HCT116 (cell line): ENCODE measurements around the gene RBM47. TPM values are rescaled to one million over a fixed set of nuclear protein-coding genes. Genes with fewer than 3 reads are reported as not detected.

Source experiments
- ATAC-seq: fragments of 200-7000 bp; cut with Tn5 transposase; 2 replicates; pipeline ENCODE4 v1.9.1; 2020; ENCODE audit warnings: mild to moderate bottlenecking, moderate library complexity
- BruUV-seq: library from RNA; stranded (reverse); fragments of 400-500 nt; replicated peaks from 2 replicates; lab custom pipeline; 2021; lab: Mats Ljungman, UMichigan
- CTCF ChIA-PET: fragments of 300-600 bp; sonication (Branson Sonifier 250); formaldehyde crosslinking; loops from one replicate; lab custom pipeline; 2021; ENCODE audit warnings: antibody characterized with exemption; lab: Charles Lee
- POLR2A ChIA-PET: fragments of 300-600, 350-600 bp; sonication (Branson Sonifier 250); formaldehyde crosslinking; loops from one replicate; lab custom pipeline; 2021; ENCODE audit warnings: antibody characterized with exemption; lab: Charles Lee
- RAD21 ChIA-PET, 2 experiments: fragments of 300-600 bp; sonication (Branson Sonifier 250); formaldehyde crosslinking; loops; one replicate each; lab custom pipeline; 2023; ENCODE audit warnings: low total read pairs in 2 of 2; ENCODE audit not compliant: uncharacterized antibody in 2 of 2, unreplicated experiment in 2 of 2, low non-redundant PET in 1 of 2; lab: Charles Lee
- DNase-seq: peaks from one replicate; pipeline ENCODE4 v3.0.0-alpha.2; 2010; ENCODE audit warnings: low read depth, low spot score
- H2AFZ ChIP-seq: fragments of 200-600 bp; shearing (Covaris generic), sonication (generic); 2 replicates; pipeline ENCODE4 v1.6.1; 2017; ENCODE audit warnings: low read depth, mixed run types, mixed read lengths, antibody characterized with exemption, low read length; ENCODE audit not compliant: poor library complexity, severe bottlenecking
- H3K27ac ChIP-seq: 2 replicates; pipeline ENCODE4 v1.5.1; 2012; ENCODE audit warnings: low read depth, low read length
- H3K27me3 ChIP-seq: fragments of 200-600 bp; sonication (generic); 2 replicates; pipeline ENCODE4 v1.6.1; 2016; ENCODE audit warnings: mixed run types, low read length, mixed read lengths; ENCODE audit not compliant: insufficient read depth
- H3K36me3 ChIP-seq, 2 experiments: fragments of 200-500 bp in 1 of 2; fragments of 200-600 bp in 1 of 2; sonication (Bioruptor generic) in 1 of 2; sonication (generic) in 1 of 2; 2 replicates each; pipeline versions ENCODE4 v1.5.1 to v1.6.1; 2014 to 2016; ENCODE audit warnings: low read length in 2 of 2, inconsistent platforms in 1 of 2, mixed read lengths in 1 of 2, mixed run types in 1 of 2; ENCODE audit not compliant: insufficient read depth in 2 of 2, control insufficient read depth in 1 of 2
- H3K4me1 ChIP-seq, 2 experiments: fragments of 200-600 bp in 1 of 2; sonication (generic) in 1 of 2; 2 replicates each; pipeline versions ENCODE4 v1.5.1 to v1.6.1; 2012 to 2017; ENCODE audit warnings: low read length in 2 of 2, inconsistent platforms in 1 of 2, mild to moderate bottlenecking in 1 of 2, mixed read lengths in 1 of 2, mixed run types in 1 of 2, moderate library complexity in 1 of 2; ENCODE audit not compliant: insufficient read depth in 2 of 2, control insufficient read depth in 1 of 2
- H3K4me2 ChIP-seq: fragments of 200-600 bp; sonication (generic); 2 replicates; pipeline ENCODE4 v1.6.1; 2017; ENCODE audit warnings: mixed run types, low read length, mixed read lengths
- H3K4me3 ChIP-seq, 2 experiments: fragments of 200-600 bp in 1 of 2; sonication (generic) in 1 of 2; replicated peaks in 1 of 2; 2 replicates each; pipeline ENCODE4 v1.5.1; 2011 to 2016; ENCODE audit warnings: low read length in 2 of 2, control low read depth in 1 of 2, low read depth in 1 of 2, mild to moderate bottlenecking in 1 of 2, mixed read lengths in 1 of 2, mixed run types in 1 of 2
- H3K79me2 ChIP-seq: fragments of 200-600 bp; sonication (generic); 2 replicates; pipeline ENCODE4 v1.6.1; 2017; ENCODE audit warnings: mild to moderate bottlenecking, mixed run types, low read length, moderate library complexity, mixed read lengths; ENCODE audit not compliant: insufficient read depth
- H3K9ac ChIP-seq: fragments of 200-600 bp; sonication (generic); 2 replicates; pipeline ENCODE4 v1.6.1; 2016; ENCODE audit warnings: low read length, mixed read lengths
- H3K9me2 ChIP-seq: fragments of 200-600 bp; sonication (generic), shearing (Covaris generic); 2 replicates; pipeline ENCODE4 v1.6.1; 2017; ENCODE audit warnings: mixed run types, mild to moderate bottlenecking, moderate library complexity; ENCODE audit not compliant: insufficient read depth
- H3K9me3 ChIP-seq, 2 experiments: fragments of 200-500 bp in 1 of 2; fragments of 200-600 bp in 1 of 2; sonication (Bioruptor generic) in 1 of 2; sonication (generic) in 1 of 2; 2 replicates each; pipeline ENCODE4 v1.6.1; 2014 to 2017; ENCODE audit warnings: low read length in 2 of 2, mixed read lengths in 2 of 2, inconsistent platforms in 1 of 2, low read depth in 1 of 2, mild to moderate bottlenecking in 1 of 2, mixed run types in 1 of 2, moderate library complexity in 1 of 2; ENCODE audit not compliant: control insufficient read depth in 1 of 2, insufficient read depth in 1 of 2
- H4K20me1 ChIP-seq: fragments of 200-600 bp; sonication (generic), shearing (Covaris generic); 2 replicates; pipeline ENCODE4 v1.6.1; 2017; ENCODE audit warnings: mixed run types, mild to moderate bottlenecking, moderate library complexity; ENCODE audit not compliant: insufficient read depth
- CBX3 ChIP-seq: IDR thresholded peaks from 2 replicates; pipeline ENCODE4 v1.6.1; 2012; ENCODE audit warnings: low read depth
- EGR1 ChIP-seq: IDR thresholded peaks from 2 replicates; pipeline ENCODE4 v1.6.1; 2012; ENCODE audit warnings: low read depth
- ELF1 ChIP-seq: IDR thresholded peaks from 2 replicates; pipeline ENCODE4 v1.6.1; 2012; ENCODE audit warnings: low read depth, borderline replicate concordance
- EZH2phosphoT487 ChIP-seq: fragments of 200-600 bp; IDR thresholded peaks from 2 replicates; pipeline ENCODE4 v1.6.1; 2018; ENCODE audit warnings: antibody characterized with exemption, borderline replicate concordance
- FOSL1 ChIP-seq: IDR thresholded peaks from 2 replicates; pipeline ENCODE4 v1.6.1; 2012; ENCODE audit warnings: low read depth
- POLR2AphosphoS5 ChIP-seq: IDR thresholded peaks from 2 replicates; pipeline ENCODE4 v1.6.1; 2011; ENCODE audit warnings: mild to moderate bottlenecking, low read depth, low read length, moderate library complexity
- RAD21 ChIP-seq: IDR thresholded peaks from 2 replicates; pipeline ENCODE4 v1.6.1; 2012; ENCODE audit warnings: low read depth, mild to moderate bottlenecking
- REST ChIP-seq: IDR thresholded peaks from 2 replicates; pipeline ENCODE4 v1.6.1; 2012; ENCODE audit warnings: low read depth
- YY1 ChIP-seq: IDR thresholded peaks from 2 replicates; pipeline ENCODE4 v1.6.1; 2011; ENCODE audit warnings: low read length, low read depth, moderate library complexity, mild to moderate bottlenecking; ENCODE audit not compliant: insufficient replicate concordance; ENCODE audit errors: extremely low read depth
- ZNF274 ChIP-seq: fragments of 200-500 bp; sonication (Bioruptor generic); IDR thresholded peaks from 2 replicates; pipeline ENCODE4 v1.6.1; 2014; ENCODE audit warnings: mild to moderate bottlenecking, low read depth, low read length, inconsistent platforms
- intact Hi-C: fragments of 100-400 bp; cut with micrococcal nuclease; formaldehyde crosslinking; loops from 2 replicates; pipeline ENCODE4 v1.10.0; 2022
- total RNA-seq: library from RNA; stranded (reverse); gene quantifications from one replicate; pipeline ENCODE4 v1.2.1, GENCODE V29; 2021; ENCODE audit not compliant: unreplicated experiment
- TF ChIP-seq, protein P1 (sequence below), 3 experiments: fragments of 200-600 bp in 1 of 3; sonication (generic) in 1 of 3; IDR thresholded peaks in 2 of 3; conservative IDR thresholded peaks in 1 of 3; 2 replicates each; pipeline ENCODE4 v1.5.1; 2012 to 2017; ENCODE audit warnings: low read depth in 2 of 3, low read length in 2 of 3, antibody characterized with exemption in 1 of 3, borderline replicate concordance in 1 of 3, control low read depth in 1 of 3, mild to moderate bottlenecking in 1 of 3, mixed read lengths in 1 of 3, mixed run types in 1 of 3, moderate library complexity in 1 of 3; ENCODE audit not compliant: insufficient read depth in 1 of 3
- TF ChIP-seq, protein P2 (sequence below): IDR thresholded peaks from 2 replicates; pipeline ENCODE4 v1.6.1; 2011; ENCODE audit warnings: mild to moderate bottlenecking, low read length, moderate library complexity; ENCODE audit not compliant: insufficient replicate concordance; ENCODE audit errors: extremely low read depth

RBM47 gene
- total RNA-seq, 1 experiment from 2014 or later: 22.2 TPM

GRCh38 chr4:40661803-40662202 lies 32.1 kb upstream of the RBM47 start (continued):
- no peak for TF ChIP-seq REST
- TF ChIP-seq, all 23 proteins: peak for 0

- Histone ChIP-seq H3K79me2 (no peaks in the 10 kb centered on the region), H3K36me3 (no peaks in the 10 kb centered on the region), H2AFZ (no peak overlapping the region), H3K9me2 (no peaks in the 10 kb centered on the region), H3K4me2 (no peak overlapping the region), H3K4me1 (no peaks in the 10 kb centered on the region), H3K9me3 (no peaks in the 10 kb centered on the region), H3K27ac (no peak overlapping the region), H3K27me3 (no peaks in the 10 kb centered on the region), H4K20me1 (no peaks in the 10 kb centered on the region), H3K9ac (no peak overlapping the region), H3K4me3 (no peak overlapping the region)
- intact Hi-C loops: no loop called here
- TF ChIP-seq YY1 (no peak), RAD21 (no peak), ZNF274 (no peak), CBX3 (no peak), POLR2AphosphoS5 (no peak), FOSL1 (no peak), ELF1 (no peak), EGR1 (no peak), EZH2phosphoT487 (no peak)
- TF ChIP-seq, protein P1, sequence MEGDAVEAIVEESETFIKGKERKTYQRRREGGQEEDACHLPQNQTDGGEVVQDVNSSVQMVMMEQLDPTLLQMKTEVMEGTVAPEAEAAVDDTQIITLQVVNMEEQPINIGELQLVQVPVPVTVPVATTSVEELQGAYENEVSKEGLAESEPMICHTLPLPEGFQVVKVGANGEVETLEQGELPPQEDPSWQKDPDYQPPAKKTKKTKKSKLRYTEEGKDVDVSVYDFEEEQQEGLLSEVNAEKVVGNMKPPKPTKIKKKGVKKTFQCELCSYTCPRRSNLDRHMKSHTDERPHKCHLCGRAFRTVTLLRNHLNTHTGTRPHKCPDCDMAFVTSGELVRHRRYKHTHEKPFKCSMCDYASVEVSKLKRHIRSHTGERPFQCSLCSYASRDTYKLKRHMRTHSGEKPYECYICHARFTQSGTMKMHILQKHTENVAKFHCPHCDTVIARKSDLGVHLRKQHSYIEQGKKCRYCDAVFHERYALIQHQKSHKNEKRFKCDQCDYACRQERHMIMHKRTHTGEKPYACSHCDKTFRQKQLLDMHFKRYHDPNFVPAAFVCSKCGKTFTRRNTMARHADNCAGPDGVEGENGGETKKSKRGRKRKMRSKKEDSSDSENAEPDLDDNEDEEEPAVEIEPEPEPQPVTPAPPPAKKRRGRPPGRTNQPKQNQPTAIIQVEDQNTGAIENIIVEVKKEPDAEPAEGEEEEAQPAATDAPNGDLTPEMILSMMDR (IDR thresholded peaks at IDR 0.05 in 2 of 3, conservative IDR thresholded peaks at IDR 0.05 in 1 of 3; ENCODE audit: borderline replicate concordance in 1 of 3, insufficient read depth in 1 of 3, low read depth in 2 of 3, low read length in 2 of 3): no peak
- TF ChIP-seq, protein P2, sequence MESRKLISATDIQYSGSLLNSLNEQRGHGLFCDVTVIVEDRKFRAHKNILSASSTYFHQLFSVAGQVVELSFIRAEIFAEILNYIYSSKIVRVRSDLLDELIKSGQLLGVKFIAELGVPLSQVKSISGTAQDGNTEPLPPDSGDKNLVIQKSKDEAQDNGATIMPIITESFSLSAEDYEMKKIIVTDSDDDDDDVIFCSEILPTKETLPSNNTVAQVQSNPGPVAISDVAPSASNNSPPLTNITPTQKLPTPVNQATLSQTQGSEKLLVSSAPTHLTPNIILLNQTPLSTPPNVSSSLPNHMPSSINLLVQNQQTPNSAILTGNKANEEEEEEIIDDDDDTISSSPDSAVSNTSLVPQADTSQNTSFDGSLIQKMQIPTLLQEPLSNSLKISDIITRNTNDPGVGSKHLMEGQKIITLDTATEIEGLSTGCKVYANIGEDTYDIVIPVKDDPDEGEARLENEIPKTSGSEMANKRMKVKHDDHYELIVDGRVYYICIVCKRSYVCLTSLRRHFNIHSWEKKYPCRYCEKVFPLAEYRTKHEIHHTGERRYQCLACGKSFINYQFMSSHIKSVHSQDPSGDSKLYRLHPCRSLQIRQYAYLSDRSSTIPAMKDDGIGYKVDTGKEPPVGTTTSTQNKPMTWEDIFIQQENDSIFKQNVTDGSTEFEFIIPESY: no peak
- POLR2A ChIA-PET: no interaction called here
- CTCF ChIA-PET: no interaction called here
- RAD21 ChIA-PET: no interaction called here
- no peak for ATAC-seq
- BruUV-seq: no TSS peak
- no peak for DNase-seq
These were observed 26.7 kb upstream of the RBM47 start for GRCh38 chr4:40656201-40656863.
